H9 (cell line): Measurements from ENCODE around the gene RPS21. TPM values are rescaled to one million over a fixed set of nuclear protein-coding genes. Genes with fewer than 3 reads are reported as not detected.

ENCODE experiments used
- DNase-seq: peaks from one replicate; pipeline ENCODE4 v3.0.0-alpha.2; 2017
- H2AFZ ChIP-seq: one replicate; pipeline ENCODE4 v1.6.1; 2013; ENCODE audit warnings: mild to moderate bottlenecking, low read length, control low read depth, moderate library complexity
- H2AK5ac ChIP-seq: 2 replicates; pipeline ENCODE4 v1.6.1; 2013; ENCODE audit warnings: low read length, control low read depth, mixed read lengths; ENCODE audit not compliant: insufficient read length
- H2BK120ac ChIP-seq: one replicate; pipeline ENCODE4 v1.6.1; 2013; ENCODE audit warnings: low read depth, mild to moderate bottlenecking, low read length, control low read depth, inconsistent platforms; ENCODE audit not compliant: poor library complexity, severe bottlenecking
- H2BK12ac ChIP-seq: 2 replicates; pipeline ENCODE4 v1.6.1; 2013; ENCODE audit warnings: low read length, control low read depth, mixed read lengths, low read depth; ENCODE audit not compliant: insufficient read length
- H2BK15ac ChIP-seq: 2 replicates; pipeline ENCODE4 v1.6.1; 2013; ENCODE audit warnings: low read depth, low read length, control low read depth
- H2BK20ac ChIP-seq: one replicate; pipeline ENCODE4 v1.6.1; 2013; ENCODE audit warnings: low read depth, mild to moderate bottlenecking, low read length, control low read depth, inconsistent platforms; ENCODE audit not compliant: poor library complexity, severe bottlenecking
- H2BK5ac ChIP-seq: 2 replicates; pipeline ENCODE4 v1.6.1; 2013; ENCODE audit warnings: low read length, control low read depth, mixed read lengths; ENCODE audit not compliant: insufficient read length
- H3K14ac ChIP-seq: 2 replicates; pipeline ENCODE4 v1.6.1; 2013; ENCODE audit warnings: low read length, control low read depth; ENCODE audit not compliant: insufficient read depth
- H3K18ac ChIP-seq: 2 replicates; pipeline ENCODE4 v1.6.1; 2013; ENCODE audit warnings: low read depth, mild to moderate bottlenecking, mixed read lengths, low read length, control low read depth; ENCODE audit not compliant: insufficient read length
- H3K23ac ChIP-seq: 2 replicates; pipeline ENCODE4 v1.6.1; 2013; ENCODE audit warnings: low read length, control low read depth, mixed read lengths, low read depth; ENCODE audit not compliant: insufficient read length
- H3K23me2 ChIP-seq: 2 replicates; pipeline ENCODE4 v1.6.1; 2013; ENCODE audit warnings: low read depth, mild to moderate bottlenecking, mixed read lengths, low read length, control low read depth; ENCODE audit not compliant: insufficient read length, poor library complexity, severe bottlenecking
- H3K27ac ChIP-seq: 2 replicates; pipeline ENCODE4 v1.5.1; 2013; ENCODE audit warnings: low read length, control low read depth, mixed read lengths, low read depth; ENCODE audit not compliant: insufficient read length
- H3K27me3 ChIP-seq: 2 replicates; pipeline ENCODE4 v1.6.1; 2013; ENCODE audit warnings: low read length, control low read depth, inconsistent platforms; ENCODE audit not compliant: insufficient read depth
- H3K4ac ChIP-seq: 2 replicates; pipeline ENCODE4 v1.6.1; 2013; ENCODE audit warnings: low read depth, mild to moderate bottlenecking, control low read depth, inconsistent platforms, low read length, moderate library complexity
- H3K4me1 ChIP-seq: 2 replicates; pipeline ENCODE4 v1.6.1; 2013; ENCODE audit warnings: low read length, control low read depth, inconsistent platforms; ENCODE audit not compliant: insufficient read depth
- H3K4me2 ChIP-seq: 2 replicates; pipeline ENCODE4 v1.6.1; 2013; ENCODE audit warnings: low read length, control low read depth, mixed read lengths; ENCODE audit not compliant: insufficient read length, insufficient read depth
- H3K56ac ChIP-seq: 2 replicates; pipeline ENCODE4 v1.6.1; 2013; ENCODE audit warnings: low read depth, mild to moderate bottlenecking, mixed read lengths, low read length, control low read depth; ENCODE audit not compliant: insufficient read length
- H3K79me1 ChIP-seq: 2 replicates; pipeline ENCODE4 v1.6.1; 2013; ENCODE audit warnings: low read depth, mild to moderate bottlenecking, moderate library complexity, low read length, control low read depth, inconsistent platforms; ENCODE audit not compliant: insufficient read depth, poor library complexity, severe bottlenecking
- H3K79me2 ChIP-seq: 2 replicates; pipeline ENCODE4 v1.6.1; 2013; ENCODE audit warnings: low read length, control low read depth, inconsistent platforms; ENCODE audit not compliant: insufficient read depth
- H3K9ac ChIP-seq: 2 replicates; pipeline ENCODE4 v1.6.1; 2013; ENCODE audit warnings: low read length, control low read depth, mixed read lengths; ENCODE audit not compliant: insufficient read length; ENCODE audit errors: extremely low read depth
- H3K9me3 ChIP-seq: one replicate; pipeline ENCODE4 v1.6.1; 2013; ENCODE audit warnings: low read depth, low read length, inconsistent platforms; ENCODE audit not compliant: control insufficient read depth
- H3T11ph ChIP-seq: one replicate; pipeline ENCODE4 v1.6.1; 2013; ENCODE audit warnings: mild to moderate bottlenecking, low read length, control low read depth, inconsistent platforms
- H4K20me1 ChIP-seq: one replicate; pipeline ENCODE4 v1.6.1; 2013; ENCODE audit not compliant: control insufficient read depth, insufficient read length, insufficient read depth
- H4K5ac ChIP-seq: 2 replicates; pipeline ENCODE4 v1.6.1; 2013; ENCODE audit warnings: low read depth, mild to moderate bottlenecking, mixed read lengths, low read length, control low read depth; ENCODE audit not compliant: insufficient read length
- H4K8ac ChIP-seq: replicated peaks from 2 replicates; pipeline ENCODE4 v1.6.1; 2013; ENCODE audit warnings: low read length, control low read depth, mixed read lengths, low read depth; ENCODE audit not compliant: insufficient read length
- H4K91ac ChIP-seq: 2 replicates; pipeline ENCODE4 v1.6.1; 2013; ENCODE audit warnings: low read depth, mild to moderate bottlenecking, moderate library complexity, mixed read lengths, low read length, control low read depth; ENCODE audit not compliant: insufficient read length
- H3K27ac Mint-ChIP-seq, 3 experiments: 2 replicates in 2 of 3; 3 replicates in 1 of 3; pipeline ENCODE4 v1.8.0; 2020 to 2021; ENCODE audit warnings: mixed read lengths in 3 of 3, mild to moderate bottlenecking in 1 of 3, moderate library complexity in 1 of 3
- H3K27me3 Mint-ChIP-seq: 2 replicates; pipeline ENCODE4 v1.8.0; 2021; ENCODE audit warnings: low read depth, mild to moderate bottlenecking, moderate library complexity, mixed read lengths
- H3K36me3 Mint-ChIP-seq, 3 experiments: 2 replicates in 2 of 3; 3 replicates in 1 of 3; pipeline ENCODE4 v1.8.0; 2020 to 2021; ENCODE audit warnings: low read depth in 3 of 3, mixed read lengths in 3 of 3; ENCODE audit not compliant: insufficient read depth in 1 of 3
- H3K4me1 Mint-ChIP-seq, 2 experiments: 2 replicates each; pipeline ENCODE4 v1.8.0; 2020; ENCODE audit warnings: mixed read lengths in 2 of 2
- H3K4me3 Mint-ChIP-seq, 2 experiments: 2 replicates in 1 of 2; 3 replicates in 1 of 2; pipeline ENCODE4 v1.8.0; 2020 to 2021; ENCODE audit warnings: mild to moderate bottlenecking in 2 of 2, mixed read lengths in 2 of 2, moderate library complexity in 1 of 2
- H3K9me3 Mint-ChIP-seq, 2 experiments: 2 replicates in 1 of 2; 3 replicates in 1 of 2; pipeline ENCODE4 v1.8.0; 2020; ENCODE audit warnings: mild to moderate bottlenecking in 2 of 2, mixed read lengths in 2 of 2, moderate library complexity in 1 of 2
- CTCF ChIP-seq: fragments of 200-600 bp; sonication (generic); conservative IDR thresholded peaks from 3 replicates; pipeline ENCODE4 v1.8.0; 2021; ENCODE audit warnings: antibody characterized with exemption, mild to moderate bottlenecking
- WGBS: extraction: QIAGEN DNeasy Blood & Tissue Kit; methylation state at CpG from one replicate; pipeline ENCODE4 v1.1.7; 2013; ENCODE audit warnings: missing lambda C conversion rate, low lambda C conversion rate, mixed read lengths; ENCODE audit not compliant: insufficient read length; ENCODE audit errors: extremely low coverage; 5-methylcytosine and 5-hydroxymethylcytosine counted together
- total RNA-seq: library from RNA; stranded (reverse); gene quantifications from 2 replicates; pipeline ENCODE4 v1.2.1, GENCODE V29; 2021

The RPS21 gene
- total RNA-seq, 1 experiment from 2014 or later: 1,715 TPM

GRCh38 chr20:62419759-62420158 is 32.9 kb downstream of the RPS21 start:
- H3K79me1 ChIP-seq: no peaks in the 10 kb centered on the region
- H3K27me3 ChIP-seq: no peaks in the 10 kb centered on the region
- H3K27ac ChIP-seq: no peak overlapping the region
- H4K91ac ChIP-seq: no peak overlapping the region
- no peak overlapping the region for H3K18ac ChIP-seq
- H3K9me3 ChIP-seq: no peaks in the 10 kb centered on the region
- no peak overlapping the region for H3K4ac ChIP-seq
- TF ChIP-seq CTCF: no peak
- no peak overlapping the region for H2BK15ac ChIP-seq
- no peak overlapping the region for H3K23ac ChIP-seq
- H2BK5ac ChIP-seq: no peak overlapping the region
- no peak overlapping the region for H2BK120ac ChIP-seq
- Mint-ChIP-seq H3K4me3 (no peak overlapping the region), H3K36me3 (peaks cover 0 to 4% (median 0%) of the 10 kb centered on the region in 3 experiments; a peak in 1 of 7 replicates), H3K27ac (no peak overlapping the region; a peak in 1 of 7 replicates), H3K27me3 (peaks cover 1% of the 10 kb centered on the region), H3K9me3 (peaks cover 0 to 5% of the 10 kb centered on the region in 2 experiments; a peak in 2 of 5 replicates), H3K4me1 (peaks cover 1 to 15% of the 10 kb centered on the region in 2 experiments)
- DNase-seq: no peak
- H4K5ac ChIP-seq: no peak overlapping the region
- peak overlapping the region; percentile 14; the same call in 1 of the 2 replicates for H3K14ac ChIP-seq
- no CpG with 5 or more reads among the region's 9 CpGs for WGBS
- H3K79me2 ChIP-seq: no peaks in the 10 kb centered on the region
- H3T11ph ChIP-seq: no peak overlapping the region
- no peak overlapping the region for H2BK12ac ChIP-seq
- H2AK5ac ChIP-seq: no peak overlapping the region
- H4K8ac ChIP-seq: no peak overlapping the region
- no peak overlapping the region for H2AFZ ChIP-seq
- H3K9ac ChIP-seq: no peak overlapping the region
- H3K4me2 ChIP-seq: no peak overlapping the region
- H3K4me1 ChIP-seq: no peaks in the 10 kb centered on the region
- no peak overlapping the region for H2BK20ac ChIP-seq
- H4K20me1 ChIP-seq: no peaks in the 10 kb centered on the region
- no peak overlapping the region for H3K56ac ChIP-seq
- no peaks in the 10 kb centered on the region for H3K23me2 ChIP-seq
